HepG2 (cell line): ENCODE data around the gene RNH1. TPM values are rescaled to one million over a fixed set of nuclear protein-coding genes. Genes with fewer than 3 reads are reported as not detected.

Experiments
- ATAC-seq: fragments of 200-7000 bp; cut with Tn5 transposase; 3 replicates; pipeline ENCODE4 v1.9.1; 2020; ENCODE audit warnings: mild to moderate bottlenecking, moderate library complexity
- BruUV-seq: library from RNA; stranded (reverse); fragments of 400-500 nt; replicated peaks from 2 replicates; lab custom pipeline; 2021; lab: Mats Ljungman, UMichigan
- CTCF ChIA-PET: fragments of 300-600 bp; formaldehyde crosslinking; extraction: SDS; loops from one replicate; lab custom pipeline; 2021; ENCODE audit warnings: low total read pairs, inconsistent platforms, low intra/inter-chr PET ratio; lab: Yijun Ruan, JAX
- POLR2A ChIA-PET: fragments of 350-600 bp; sonication (Branson Sonifier 250); formaldehyde crosslinking; loops from one replicate; lab custom pipeline; 2020; ENCODE audit warnings: antibody characterized with exemption, inconsistent platforms; lab: Yijun Ruan, JAX
- DNase-seq: peaks from one replicate; pipeline ENCODE4 v3.0.0-alpha.2; 2015; ENCODE audit warnings: low spot score
- FAIRE-seq: peaks from 3 replicates; lab custom pipeline; 2011; peaks lifted over from hg19 to GRCh38; lab: Jason Lieb, UNC
- H2AFZ ChIP-seq: one replicate; pipeline ENCODE4 v1.6.1; 2011; ENCODE audit warnings: low read length, inconsistent platforms
- H3K27ac ChIP-seq: fragments of 300-600 bp; 3 replicates; pipeline ENCODE4 v1.8.0; 2011; ENCODE audit warnings: mixed run types, mild to moderate bottlenecking, mixed read lengths, low read length, inconsistent platforms; ENCODE audit not compliant: insufficient read depth; ENCODE audit errors: extremely low read length
- H3K27me3 ChIP-seq, 2 experiments: fragments of 200-600 bp in 1 of 2; 2 replicates in 1 of 2; 3 replicates in 1 of 2; pipeline versions ENCODE4 v1.6.0 to v1.8.0; 2011; ENCODE audit warnings: low read length in 2 of 2, mild to moderate bottlenecking in 2 of 2, moderate library complexity in 2 of 2, inconsistent platforms in 1 of 2; ENCODE audit not compliant: insufficient read depth in 2 of 2, control insufficient read depth in 1 of 2
- H3K36me3 ChIP-seq, 2 experiments: fragments of 200-600 bp in 1 of 2; replicated peaks in 1 of 2; 2 replicates in 1 of 2; 3 replicates in 1 of 2; pipeline versions ENCODE4 v1.5.1 to v1.8.0; 2011; ENCODE audit warnings: low read length in 2 of 2, inconsistent platforms in 1 of 2; ENCODE audit not compliant: insufficient read depth in 2 of 2, control insufficient read depth in 1 of 2
- H3K4me1 ChIP-seq: 2 replicates; pipeline ENCODE4 v1.5.1; 2012; ENCODE audit warnings: low read length, inconsistent platforms; ENCODE audit not compliant: insufficient read depth
- H3K4me2 ChIP-seq: 2 replicates; pipeline ENCODE4 v1.6.0; 2011; ENCODE audit warnings: low read depth, low read length, inconsistent platforms
- H3K4me3 ChIP-seq, 3 experiments: fragments of 200-600 bp in 1 of 3; sonication (generic), shearing (Covaris generic) in 1 of 3; replicated peaks in 1 of 3; 2 replicates each; pipeline ENCODE4 v1.5.1; 2011 to 2016; ENCODE audit warnings: low read length in 3 of 3, inconsistent platforms in 2 of 3, low read depth in 2 of 3, mild to moderate bottlenecking in 2 of 3, control low read depth in 1 of 3, mixed read lengths in 1 of 3; ENCODE audit not compliant: insufficient read depth in 1 of 3
- H3K79me2 ChIP-seq: one replicate; pipeline ENCODE4 v1.6.1; 2011; ENCODE audit warnings: low read length, inconsistent platforms; ENCODE audit not compliant: insufficient read depth
- H3K9ac ChIP-seq: 2 replicates; pipeline ENCODE4 v1.6.0; 2011; ENCODE audit warnings: mild to moderate bottlenecking, low read depth, low read length, inconsistent platforms; ENCODE audit not compliant: insufficient read depth
- H3K9me3 ChIP-seq: 2 replicates; pipeline ENCODE4 v1.5.1; 2012; ENCODE audit warnings: mild to moderate bottlenecking, low read length
- H4K20me1 ChIP-seq: 2 replicates; pipeline ENCODE4 v1.6.0; 2011; ENCODE audit warnings: inconsistent platforms, mild to moderate bottlenecking, low read length, moderate library complexity; ENCODE audit not compliant: insufficient read depth
- CCAR2 ChIP-seq: fragments of 200-400 bp; formaldehyde crosslinking; optimal IDR thresholded peaks from 2 replicates; pipeline ENCODE3; 2018; ENCODE audit warnings: low read depth, mild to moderate bottlenecking, low read length, moderate library complexity
- ESRRA ChIP-seq: sonication (generic); formaldehyde crosslinking; IDR thresholded peaks from 2 replicates; pipeline ENCODE4 v1.5.1; 2020; ENCODE audit warnings: mild to moderate bottlenecking, low read depth, missing genetic modification reagents
- ETS1 ChIP-seq: sonication (generic); formaldehyde crosslinking; IDR thresholded peaks from 2 replicates; pipeline ENCODE4 v1.4.0; 2020; ENCODE audit warnings: missing genetic modification reagents
- ISL2 ChIP-seq: sonication (generic); formaldehyde crosslinking; IDR thresholded peaks from 2 replicates; pipeline ENCODE4 v1.5.0; 2020; ENCODE audit warnings: missing genetic modification reagents
- MAFK ChIP-seq, 2 experiments: IDR thresholded peaks in 1 of 2; conservative IDR thresholded peaks in 1 of 2; 2 replicates each; pipeline ENCODE4 v1.6.1; 2011; ENCODE audit warnings: improper control_type of control experiment in 2 of 2, low read length in 2 of 2
- PAF1 ChIP-seq: IDR thresholded peaks from 2 replicates; pipeline ENCODE4 v1.6.1; 2016; ENCODE audit warnings: missing genetic modification reagents, missing compliant biosample characterization
- SKI ChIP-seq: fragments of 450-650 bp; IDR thresholded peaks from one replicate; pipeline ENCODE4 v1.6.1; 2018; ENCODE audit warnings: mild to moderate bottlenecking; ENCODE audit not compliant: partially characterized antibody
- SMARCC2 ChIP-seq: fragments of 450-650 bp; IDR thresholded peaks from 2 replicates; pipeline ENCODE4 v1.6.1; 2017; ENCODE audit warnings: antibody characterized with exemption, mild to moderate bottlenecking
- SRY ChIP-seq: sonication (generic); formaldehyde crosslinking; IDR thresholded peaks from 2 replicates; pipeline ENCODE4 v1.8.0; 2022; ENCODE audit warnings: mild to moderate bottlenecking, missing genetic modification reagents
- TFDP1 ChIP-seq: IDR thresholded peaks from 2 replicates; pipeline ENCODE4 v1.6.1; 2016; ENCODE audit warnings: missing compliant biosample characterization, missing genetic modification reagents, borderline replicate concordance
- ZNF136 ChIP-seq: sonication (generic); formaldehyde crosslinking; IDR thresholded peaks from 2 replicates; pipeline ENCODE4 v1.8.1; 2022; ENCODE audit warnings: low read depth, mild to moderate bottlenecking, moderate library complexity, missing genetic modification reagents
- ZNF142 ChIP-seq: sonication (generic); formaldehyde crosslinking; IDR thresholded peaks from 2 replicates; pipeline ENCODE4 v1.4.0; 2020; ENCODE audit warnings: missing genetic modification reagents
- ZNF225 ChIP-seq: sonication (generic); formaldehyde crosslinking; IDR thresholded peaks from 2 replicates; pipeline ENCODE4 v1.4.0; 2020; ENCODE audit warnings: mild to moderate bottlenecking, missing genetic modification reagents
- ZNF530 ChIP-seq: sonication (generic); formaldehyde crosslinking; IDR thresholded peaks from 2 replicates; pipeline ENCODE4 v1.5.0; 2020; ENCODE audit warnings: low read depth, mild to moderate bottlenecking, missing genetic modification reagents
- ZNF619 ChIP-seq: sonication (generic); formaldehyde crosslinking; IDR thresholded peaks from 2 replicates; pipeline ENCODE4 v1.4.0; 2020; ENCODE audit warnings: mild to moderate bottlenecking, missing genetic modification reagents
- ZNF629 ChIP-seq: sonication (generic); formaldehyde crosslinking; conservative IDR thresholded peaks from 2 replicates; pipeline ENCODE4 v1.5.0; 2020; ENCODE audit warnings: missing genetic modification reagents
- ZNF644 ChIP-seq: IDR thresholded peaks from 2 replicates; pipeline ENCODE4 v1.6.1; 2016; ENCODE audit warnings: low read depth
- ZSCAN30 ChIP-seq: sonication (generic); formaldehyde crosslinking; IDR thresholded peaks from 2 replicates; pipeline ENCODE4 v1.5.0; 2020; ENCODE audit warnings: mild to moderate bottlenecking, missing genetic modification reagents
- WGBS: methylation state at CpG from one replicate; pipeline ENCODE4 v1.1.6; 2017; ENCODE audit warnings: low lambda C conversion rate; 5-methylcytosine and 5-hydroxymethylcytosine counted together
- in situ Hi-C: cut with HindIII; loops from 2 replicates; pipeline ENCODE4 v1.10.0; 2017; ENCODE audit warnings: low pct_unique_long_range_greater_than_20kb; ENCODE audit not compliant: extremely low pct_ligation_motif_present
- intact Hi-C: fragments of 100-400 bp; cut with micrococcal nuclease; formaldehyde crosslinking; loops from one replicate; pipeline ENCODE4 v1.10.0; 2022; ENCODE audit not compliant: unreplicated experiment
- polyA plus RNA-seq, 8 experiments: library from polyadenylated mRNA; depleted of rRNA in 3 of 8; stranded (reverse) in 7 of 8; unstranded in 1 of 8; fragments of >200 nt; fragmentation: Illumina TruSeq in 4 of 8; extraction: Trizol in 4 of 8; gene quantifications; 2 replicates each; pipeline versions ENCODE4 v1.2.1 to v1.2.3, GENCODE V29; 2011 to 2016; ENCODE audit warnings: low read depth in 4 of 8, missing spikeins in 1 of 8, mixed read lengths in 1 of 8; ENCODE audit not compliant: insufficient read depth in 1 of 8
- total RNA-seq, 5 experiments: library from RNA; depleted of rRNA; stranded (reverse); fragments of >200 nt; fragmentation: Illumina TruSeq; extraction: Trizol; gene quantifications; 2 replicates each; pipeline ENCODE4 v1.2.3, GENCODE V29; 2016; ENCODE audit warnings: low read depth in 1 of 5

The RNH1 gene
- total and polyA plus RNA-seq, 2 of the 13 experiments (the other 11 are each of a cell fraction or from before 2014, with no cell fraction given), result 36.0 to 74.1 TPM

GRCh38 chr11:465896-466530, 41.0 kb downstream of the RNH1 start:
- FAIRE-seq (no peak), DNase-seq (no peak), ATAC-seq (no peak)
- POLR2A ChIA-PET, result no interaction called here
- H3K4me1 ChIP-seq, result peaks cover 19% of the 10 kb centered on the region
- intact Hi-C loops (no loop called here), in situ Hi-C loops (no loop called here)
- 97% methylated on average over 9 of the region's 9 CpGs for WGBS
- H3K9me3 ChIP-seq, result no peaks in the 10 kb centered on the region
- no peak overlapping the region for H3K27ac ChIP-seq
- no peak overlapping the region for H2AFZ ChIP-seq
- no peaks in the 10 kb centered on the region for H4K20me1 ChIP-seq
- H3K27me3 ChIP-seq, result no peaks in the 10 kb centered on the region
- H3K4me3 ChIP-seq, result no peak overlapping the region
- BruUV-seq, result no TSS peak
- H3K9ac ChIP-seq, result no peak overlapping the region
- H3K36me3 ChIP-seq, result peaks cover 9 to 29% of the 10 kb centered on the region in 2 experiments
- CTCF ChIA-PET, result no interaction called here
- H3K4me2 ChIP-seq, result no peak overlapping the region
- H3K79me2 ChIP-seq, result peaks cover 2% of the 10 kb centered on the region
- TF ChIP-seq TFDP1 (CRISPR knock-in tag) (no peak), ISL2 (no peak), SRY (CRISPR knock-in tag) (no peak), SKI (no peak), SMARCC2 (no peak), ZNF225 (CRISPR knock-in tag) (no peak), ZNF619 (CRISPR knock-in tag) (no peak), ZSCAN30 (CRISPR knock-in tag) (no peak), ETS1 (no peak), ZNF530 (CRISPR knock-in tag) (no peak), MAFK (conservative IDR thresholded peaks at IDR 0.05 in 1 of 2, IDR thresholded peaks at IDR 0.05 in 1 of 2; ENCODE audit: low read length in 2 of 2) (no peak), CCAR2 (no peak), ZNF629 (CRISPR knock-in tag) (no peak), ESRRA (CRISPR knock-in tag) (no peak), ZNF136 (CRISPR knock-in tag) (no peak), ZNF142 (no peak), ZNF644 (CRISPR knock-in tag) (no peak), PAF1 (CRISPR knock-in tag) (no peak)
